Naive B cell (primary cell): Measurements from ENCODE around the gene HBA2. TPM values are rescaled to one million over a fixed set of nuclear protein-coding genes. Genes with fewer than 3 reads are reported as not detected.
"Not testable (repeated sequence)": the region's sequence is repeated elsewhere in the genome, so short reads cannot be mapped to it uniquely, and the experiment has no call there.

Source experiments
- ATAC-seq, 2 donors: fragments of 150-1000 bp; cut with Tn5 transposase; 2 replicates each; pipeline ENCODE4 v1.10.0; 2021; ENCODE audit warnings: low read depth in 2 of 2, mild to moderate bottlenecking in 2 of 2, moderate library complexity in 2 of 2
- DNase-seq: peaks from one replicate; pipeline ENCODE4 v3.0.0; 2022
- H3K27ac Mint-ChIP-seq, 6 donors: one replicate each; pipeline ENCODE4 v1.8.0; 2020 to 2022; ENCODE audit warnings: mild to moderate bottlenecking in 6 of 6, mixed read lengths in 6 of 6, moderate library complexity in 5 of 6, inconsistent platforms in 2 of 6
- H3K27me3 Mint-ChIP-seq, 3 donors: one replicate each; pipeline ENCODE4 v1.8.0; 2021 to 2022; ENCODE audit warnings: mixed read lengths in 3 of 3, mild to moderate bottlenecking in 1 of 3
- H3K36me3 Mint-ChIP-seq, 2 donors: one replicate each; pipeline ENCODE4 v1.8.0; 2020 to 2022; ENCODE audit warnings: mixed read lengths in 2 of 2, inconsistent platforms in 1 of 2, mild to moderate bottlenecking in 1 of 2
- H3K4me1 Mint-ChIP-seq, 3 donors: one replicate each; pipeline ENCODE4 v1.8.0; 2020 to 2022; ENCODE audit warnings: mixed read lengths in 3 of 3, inconsistent platforms in 1 of 3, mild to moderate bottlenecking in 1 of 3, moderate library complexity in 1 of 3
- H3K4me3 Mint-ChIP-seq, 8 donors: one replicate each; pipeline ENCODE4 v1.8.0; 2020 to 2022; ENCODE audit warnings: mild to moderate bottlenecking in 8 of 8, mixed read lengths in 8 of 8, moderate library complexity in 8 of 8, inconsistent platforms in 2 of 8
- H3K9me3 Mint-ChIP-seq, 7 donors: one replicate each; pipeline ENCODE4 v1.8.0; 2020 to 2022; ENCODE audit warnings: mixed read lengths in 7 of 7, mild to moderate bottlenecking in 5 of 7, inconsistent platforms in 2 of 7, moderate library complexity in 1 of 7
- polyA plus RNA-seq, 6 donors: library from polyadenylated mRNA; unstranded; fragments of 300-500 nt; fragmentation: Illumina TruSeq; gene quantifications; one replicate each; pipeline ENCODE4 v1.2.3, GENCODE V29; 2021; ENCODE audit warnings: low read depth in 6 of 6

Gene HBA2
- 1,000 to 10,000 TPM in 2 of 6 donors, 100 to 1,000 TPM in 4; 184 to 1,142 (median 693) TPM for polyA plus RNA-seq

DNA sequence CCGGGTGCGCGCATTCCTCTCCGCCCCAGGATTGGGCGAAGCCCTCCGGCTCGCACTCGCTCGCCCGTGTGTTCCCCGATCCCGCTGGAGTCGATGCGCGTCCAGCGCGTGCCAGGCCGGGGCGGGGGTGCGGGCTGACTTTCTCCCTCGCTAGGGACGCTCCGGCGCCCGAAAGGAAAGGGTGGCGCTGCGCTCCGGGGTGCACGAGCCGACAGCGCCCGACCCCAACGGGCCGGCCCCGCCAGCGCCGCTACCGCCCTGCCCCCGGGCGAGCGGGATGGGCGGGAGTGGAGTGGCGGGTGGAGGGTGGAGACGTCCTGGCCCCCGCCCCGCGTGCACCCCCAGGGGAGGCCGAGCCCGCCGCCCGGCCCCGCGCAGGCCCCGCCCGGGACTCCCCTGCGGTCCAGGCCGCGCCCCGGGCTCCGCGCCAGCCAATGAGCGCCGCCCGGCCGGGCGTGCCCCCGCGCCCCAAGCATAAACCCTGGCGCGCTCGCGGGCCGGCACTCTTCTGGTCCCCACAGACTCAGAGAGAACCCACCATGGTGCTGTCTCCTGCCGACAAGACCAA, at the start of gene HBA2:
TSS of gene HBA2 (plus strand) at position 503 of the 568 bp plus-strand sequence. CDS start at position 540, 37 bp downstream.
- not testable (repeated sequence) for H3K27ac Mint-ChIP-seq, H3K36me3 Mint-ChIP-seq, H3K9me3 Mint-ChIP-seq, DNase-seq
- peak; percentile 47 to 55 for ATAC-seq
- Mint-ChIP-seq H3K4me3 (peak within 1 kb of the TSS in 6 of 8 donors; percentile 28 to 70 (median 52)), H3K27me3 (peaks cover 34 to 76% (median 71%) of the 10 kb centered on the region in 3 donors), H3K4me1 (peaks cover 4 to 18% (median 14%) of the 10 kb centered on the region in 3 donors)

DNA sequence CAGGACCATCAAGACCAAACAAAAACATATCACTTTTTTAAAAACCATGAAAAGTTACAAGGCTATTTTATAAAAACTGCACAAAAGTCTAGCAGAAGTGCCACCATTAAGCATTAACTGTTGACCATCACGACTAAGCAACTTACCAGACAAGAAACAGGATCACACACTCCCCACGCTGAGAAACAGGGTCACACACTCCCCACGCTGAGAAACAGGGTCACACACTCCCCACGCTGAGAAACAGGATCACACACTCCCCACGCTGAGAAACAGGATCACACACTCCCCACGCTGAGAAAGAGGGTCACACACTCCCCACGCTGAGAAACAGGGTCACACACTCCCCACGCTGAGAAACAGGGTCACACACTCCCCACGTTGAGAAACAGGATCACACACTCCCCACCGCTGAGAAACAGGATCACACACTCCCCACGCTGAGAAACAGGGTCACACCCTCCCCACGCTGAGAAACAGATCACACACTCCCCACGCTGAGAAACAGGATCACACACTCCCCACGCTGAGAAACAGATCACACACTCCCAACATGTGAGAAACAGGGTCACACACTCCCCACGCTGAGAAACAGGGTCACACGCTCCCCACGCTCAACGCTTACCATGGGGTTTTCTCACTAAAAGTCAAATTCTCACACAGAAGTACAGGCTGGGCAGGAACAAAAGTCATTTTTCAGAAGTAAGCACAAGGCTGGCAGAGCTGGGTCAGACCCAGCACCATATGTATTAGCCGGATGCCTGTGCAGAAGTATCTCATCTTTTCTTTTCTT, 48.9 kb upstream of the HBA2 start:
- H3K9me3 Mint-ChIP-seq, H3K27me3 Mint-ChIP-seq, H3K4me1 Mint-ChIP-seq, DNase-seq, H3K4me3 Mint-ChIP-seq, ATAC-seq, H3K36me3 Mint-ChIP-seq: not testable (repeated sequence)
- H3K27ac Mint-ChIP-seq = peak overlapping the region in 1 of 6 donors; percentile 70

DNA sequence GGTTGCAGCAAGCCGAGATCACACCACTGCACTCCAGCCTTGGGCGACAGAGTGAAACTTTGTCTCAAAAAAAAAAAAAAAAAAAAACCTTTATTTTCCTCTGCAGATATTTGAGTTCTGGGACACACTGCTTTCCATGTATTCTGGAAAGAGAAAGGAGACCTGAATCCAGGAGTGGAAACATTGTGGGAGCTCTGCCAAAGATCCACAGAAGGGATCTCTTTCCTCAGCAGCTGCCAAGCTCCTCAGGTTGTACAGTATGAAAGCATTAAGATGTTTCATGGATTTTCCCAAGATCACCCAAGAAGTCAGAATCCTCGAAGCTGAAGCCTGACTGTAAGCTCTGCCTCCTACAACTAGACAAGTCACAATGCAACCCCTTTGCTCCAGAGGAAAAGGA, 47.7 kb upstream of the HBA2 start:
- H3K4me3 Mint-ChIP-seq = no peak overlapping the region
- no peaks in the 10 kb centered on the region for H3K9me3 Mint-ChIP-seq
- no peaks in the 10 kb centered on the region for H3K27me3 Mint-ChIP-seq
- H3K27ac Mint-ChIP-seq = no peak overlapping the region
- ATAC-seq (no peak), DNase-seq (no peak)
- no peaks in the 10 kb centered on the region for H3K36me3 Mint-ChIP-seq
- peaks cover 0 to 15% (median 5%) of the 10 kb centered on the region in 3 donors for H3K4me1 Mint-ChIP-seq

DNA sequence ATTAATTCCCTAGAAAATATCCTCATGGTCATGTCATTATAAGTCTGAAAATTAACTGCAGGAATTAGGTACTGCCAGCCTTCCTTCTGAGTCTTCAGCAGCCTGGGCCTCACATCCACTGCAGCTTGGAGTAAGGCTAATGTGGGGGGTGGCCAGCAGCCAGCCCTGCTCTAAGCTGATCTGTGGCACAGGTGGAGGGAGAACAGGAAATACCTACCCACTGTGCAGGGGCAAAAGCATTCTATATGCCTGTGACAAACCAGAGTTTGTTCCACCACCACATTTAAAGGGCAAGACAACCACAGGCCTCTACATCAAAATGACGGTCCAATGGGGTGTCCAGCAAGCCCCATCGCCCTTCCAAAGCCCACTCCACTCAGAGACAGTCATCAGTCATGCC, 43.6 kb upstream of the HBA2 start:
- no peaks in the 10 kb centered on the region for H3K9me3 Mint-ChIP-seq
- H3K4me1 Mint-ChIP-seq = peaks cover 7 to 31% (median 8%) of the 10 kb centered on the region in 3 donors
- no peak for DNase-seq
- no peaks in the 10 kb centered on the region for H3K27me3 Mint-ChIP-seq
- H3K4me3 Mint-ChIP-seq = no peak overlapping the region
- no peak overlapping the region for H3K27ac Mint-ChIP-seq
- no peaks in the 10 kb centered on the region for H3K36me3 Mint-ChIP-seq
- no peak for ATAC-seq

DNA sequence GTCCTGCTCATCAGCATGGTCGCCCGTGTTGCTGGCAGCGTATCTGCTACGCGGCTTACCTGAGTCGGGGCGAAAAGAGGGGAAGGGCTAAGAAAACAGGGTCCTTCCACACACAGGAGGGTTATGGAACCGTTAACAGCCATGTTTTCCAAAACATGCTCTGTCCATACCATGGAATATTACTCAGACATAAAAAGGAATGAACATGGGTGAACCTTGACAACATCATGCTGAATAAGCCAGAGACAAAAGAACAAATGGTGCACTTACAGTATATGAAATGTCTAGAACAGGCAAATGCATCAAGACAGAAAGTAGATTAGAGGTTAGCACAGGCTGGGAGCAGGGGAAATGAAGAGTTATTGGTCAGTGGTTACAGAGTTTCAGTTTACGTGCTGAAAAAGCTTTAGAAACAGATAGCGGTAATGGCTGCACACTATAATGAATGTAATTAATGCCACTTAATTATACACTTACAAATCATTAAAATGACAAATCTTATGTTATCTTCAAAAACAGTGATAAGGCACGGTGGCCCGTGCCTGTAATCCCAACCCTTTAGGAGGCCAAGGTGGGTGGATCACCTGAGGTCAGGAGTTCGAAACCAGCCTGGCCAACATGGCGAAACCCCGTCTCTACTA, 42.0 kb upstream of the HBA2 start:
- peaks cover 7 to 26% (median 12%) of the 10 kb centered on the region in 3 donors for H3K4me1 Mint-ChIP-seq
- no peak overlapping the region for H3K27ac Mint-ChIP-seq
- no peak for ATAC-seq
- no peak for DNase-seq
- no peaks in the 10 kb centered on the region for H3K9me3 Mint-ChIP-seq
- no peaks in the 10 kb centered on the region for H3K36me3 Mint-ChIP-seq
- no peak overlapping the region for H3K4me3 Mint-ChIP-seq
- no peaks in the 10 kb centered on the region for H3K27me3 Mint-ChIP-seq

DNA sequence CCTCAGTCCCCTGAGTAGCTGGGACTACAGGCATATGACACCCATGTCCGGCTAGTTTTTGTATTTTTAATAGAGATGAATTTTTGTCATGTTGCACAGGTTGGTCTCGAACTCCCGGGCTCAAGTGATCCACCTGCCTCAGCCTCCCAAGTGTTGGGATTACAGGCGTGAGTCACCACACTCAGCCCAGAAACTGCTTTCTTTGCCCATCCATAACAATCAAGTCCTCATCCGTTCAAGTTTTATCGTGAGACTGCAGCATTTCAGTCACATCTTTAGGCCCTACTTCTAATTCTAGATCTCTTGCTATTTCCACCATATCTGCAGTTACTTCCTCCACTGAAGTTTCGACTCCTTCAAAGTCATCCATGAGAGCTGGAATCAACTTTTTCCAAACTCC, 40.6 kb upstream of the HBA2 start:
- ATAC-seq = no peak
- Mint-ChIP-seq H3K27ac (peak overlapping the region in 1 of 6 donors; percentile 72), H3K4me3 (no peak overlapping the region)

DNA sequence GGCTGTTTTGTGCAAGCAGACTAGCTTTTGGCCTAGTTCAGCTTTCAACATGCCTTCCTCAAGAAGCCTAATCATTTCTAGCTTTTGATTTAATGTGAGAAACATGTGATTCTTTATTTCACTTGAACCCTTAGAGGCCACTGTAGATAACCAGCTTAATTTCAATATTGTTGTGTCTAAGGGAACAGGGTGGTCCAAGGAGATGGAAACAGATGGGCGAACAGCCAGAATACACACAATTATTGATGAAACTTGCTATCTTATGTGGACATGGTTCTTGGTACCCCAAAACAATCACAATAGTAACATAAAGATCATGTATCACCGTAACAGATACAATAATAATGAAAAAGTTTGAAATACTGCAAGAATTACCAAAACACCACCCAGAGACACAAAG, 39.0 kb upstream of the HBA2 start:
- H3K27ac Mint-ChIP-seq = no peak overlapping the region
- ATAC-seq (no peak), DNase-seq (no peak)
- H3K36me3 Mint-ChIP-seq = no peaks in the 10 kb centered on the region
- peak overlapping the region in 1 of 8 donors; percentile 13 for H3K4me3 Mint-ChIP-seq
- no peaks in the 10 kb centered on the region for H3K9me3 Mint-ChIP-seq
- H3K4me1 Mint-ChIP-seq = peaks cover 11 to 34% (median 28%) of the 10 kb centered on the region in 3 donors
- no peaks in the 10 kb centered on the region for H3K27me3 Mint-ChIP-seq

More for the DNA sequence above, 40.6 kb upstream of the HBA2 start:
- no peaks in the 10 kb centered on the region for H3K27me3 Mint-ChIP-seq
- no peak for DNase-seq
- H3K4me1 Mint-ChIP-seq = peaks cover 11 to 28% (median 22%) of the 10 kb centered on the region in 3 donors
- no peaks in the 10 kb centered on the region for H3K9me3 Mint-ChIP-seq
- no peaks in the 10 kb centered on the region for H3K36me3 Mint-ChIP-seq

DNA sequence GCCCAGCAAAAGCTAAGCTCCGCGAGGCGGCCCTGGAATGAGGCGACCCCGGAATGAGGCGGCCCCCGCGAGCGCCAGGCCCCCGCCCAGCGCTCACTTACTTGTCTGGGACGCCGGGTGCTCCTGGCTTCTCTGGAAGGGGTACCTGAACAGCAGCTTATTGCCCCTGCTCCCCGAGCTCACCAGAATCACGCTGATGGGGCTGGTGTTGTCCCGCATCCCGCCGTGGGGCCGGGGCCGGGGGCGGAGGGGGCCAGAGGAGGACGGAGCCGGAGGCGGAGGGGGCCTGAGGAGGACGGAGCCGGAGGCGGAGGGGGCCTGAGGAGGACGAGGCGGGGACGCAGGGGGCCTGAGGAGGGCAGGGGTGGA, 34.6 kb upstream of the HBA2 start:
- no peaks in the 10 kb centered on the region for H3K36me3 Mint-ChIP-seq
- ATAC-seq (peak; percentile 8 to 13), DNase-seq (peak; percentile 24)
- peaks cover 0 to 6% (median 0%) of the 10 kb centered on the region in 3 donors for H3K27me3 Mint-ChIP-seq
- H3K4me3 Mint-ChIP-seq = peak overlapping the region; percentile 81 to 91 (median 82)
- H3K4me1 Mint-ChIP-seq = peaks cover 4 to 37% (median 5%) of the 10 kb centered on the region in 3 donors
- H3K27ac Mint-ChIP-seq = peak overlapping the region in 3 of 6 donors; percentile 49 to 93 (median 84)
- H3K9me3 Mint-ChIP-seq = no peaks in the 10 kb centered on the region

DNA sequence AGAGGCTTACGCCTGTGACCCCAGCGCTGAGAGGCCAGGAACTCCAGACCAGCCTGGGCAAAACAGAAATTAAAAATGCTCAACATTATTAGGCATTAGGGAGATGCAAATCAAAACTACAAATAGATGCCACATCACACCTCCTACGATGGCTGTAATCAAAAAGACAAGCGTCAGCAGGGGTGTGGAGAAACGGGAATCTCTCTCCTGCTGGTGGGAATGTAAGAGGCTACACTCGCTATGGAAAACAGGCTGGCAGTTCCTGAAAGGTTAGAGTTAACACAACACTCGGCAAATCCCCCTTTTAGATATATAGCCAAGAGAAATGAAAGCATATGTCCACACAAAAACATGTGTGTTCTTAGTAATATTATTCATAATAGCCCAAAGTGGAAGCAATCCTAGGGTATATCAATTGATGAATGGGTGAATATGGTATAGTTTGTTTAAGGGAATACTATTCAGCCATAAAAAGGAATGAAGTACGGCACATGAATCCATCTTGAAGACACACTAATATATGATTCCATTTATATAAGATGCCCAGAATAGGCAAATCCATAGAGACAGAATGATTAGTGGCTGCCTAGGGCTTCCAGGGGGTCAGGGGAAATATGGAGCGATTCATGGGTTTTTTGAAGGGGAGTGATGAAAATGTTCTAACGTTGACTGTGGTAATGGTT, 32.4 kb upstream of the HBA2 start:
- Mint-ChIP-seq H3K4me3 (peak overlapping the region in 7 of 8 donors; percentile 64 to 96 (median 78)), H3K27ac (peak overlapping the region in 2 of 6 donors; percentile 13 to 60), H3K4me1 (peaks cover 4 to 32% (median 5%) of the 10 kb centered on the region in 3 donors), H3K9me3 (no peaks in the 10 kb centered on the region), H3K36me3 (peaks cover 0 to 4% of the 10 kb centered on the region in 2 donors), H3K27me3 (peaks cover 9 to 25% (median 15%) of the 10 kb centered on the region in 3 donors)
- DNase-seq (no peak), ATAC-seq (no peak)

DNA sequence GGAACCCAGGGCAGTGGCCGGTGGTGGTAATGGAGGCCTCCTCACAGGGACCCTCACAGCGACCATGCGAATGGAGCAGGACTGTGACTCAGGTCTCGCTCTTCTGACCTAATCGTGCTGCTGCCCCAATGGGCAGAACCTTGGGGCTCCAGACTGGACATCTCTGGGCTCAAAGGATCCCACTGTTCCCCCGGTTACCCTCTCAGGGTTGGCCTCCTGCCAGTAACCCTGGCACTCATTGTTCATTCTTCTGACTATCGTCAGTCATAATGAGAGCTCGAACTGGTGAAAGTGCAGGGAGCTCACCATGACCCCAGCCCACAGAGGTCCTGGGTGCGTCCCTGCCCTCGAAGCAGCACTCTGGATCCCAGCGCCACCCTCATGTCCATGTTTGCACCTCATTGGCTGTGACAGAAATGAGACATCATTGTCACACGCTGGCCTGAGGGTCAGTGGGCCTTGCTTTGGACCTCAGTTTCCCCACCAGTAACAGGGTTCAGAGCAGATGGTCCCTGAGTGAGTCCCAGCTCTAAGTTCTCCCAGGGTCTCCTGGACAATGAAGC, 30.2 kb upstream of the HBA2 start:
- H3K4me1 Mint-ChIP-seq = peaks cover 0 to 16% (median 0%) of the 10 kb centered on the region in 3 donors
- DNase-seq (no peak), ATAC-seq (no peak)
- H3K36me3 Mint-ChIP-seq = peaks cover 0 to 4% of the 10 kb centered on the region in 2 donors
- H3K27ac Mint-ChIP-seq = no peak overlapping the region
- H3K27me3 Mint-ChIP-seq = peaks cover 16 to 40% (median 16%) of the 10 kb centered on the region in 3 donors
- H3K4me3 Mint-ChIP-seq = peak overlapping the region in 2 of 8 donors; percentile 16 to 56
- H3K9me3 Mint-ChIP-seq = no peaks in the 10 kb centered on the region

DNA sequence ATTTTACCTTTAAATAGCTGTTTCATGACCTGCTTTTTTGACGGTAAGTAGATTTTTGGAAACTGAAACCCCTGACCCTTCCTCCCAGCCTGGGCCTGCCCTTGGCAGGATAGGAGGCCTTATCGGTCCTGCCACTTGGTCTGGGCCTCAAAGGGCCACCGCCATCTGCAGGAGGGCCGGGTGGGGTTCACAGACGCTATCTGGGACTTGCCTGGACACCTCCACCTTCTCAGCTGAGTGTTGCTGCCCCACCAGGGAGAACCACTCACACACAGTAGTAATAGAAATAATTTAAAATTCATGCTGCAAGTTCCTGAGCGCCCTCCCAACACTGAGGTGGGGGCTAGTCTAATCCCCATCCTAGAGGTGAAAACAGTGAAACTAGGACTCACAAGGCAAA, 29.6 kb upstream of the HBA2 start:
- no peak overlapping the region for H3K4me3 Mint-ChIP-seq

DNA sequence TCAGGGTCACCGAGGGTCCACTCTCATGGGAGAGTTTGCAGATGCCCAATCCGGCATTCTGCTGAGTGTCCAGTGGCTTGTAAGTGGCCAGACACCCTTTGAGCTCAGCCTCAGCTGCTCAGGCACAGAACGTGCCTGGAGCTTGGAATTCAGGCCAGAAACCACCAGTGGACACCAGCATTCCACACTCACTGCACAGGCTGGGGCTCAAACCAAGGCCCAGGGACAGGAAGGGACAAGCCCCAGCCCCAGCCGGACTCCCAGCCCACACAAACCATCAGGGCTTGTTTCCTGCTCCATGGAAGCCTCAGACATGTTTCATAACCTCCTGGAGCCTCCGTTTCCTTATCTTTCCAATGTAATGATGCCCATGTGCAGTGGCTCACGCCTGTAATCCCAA, 29.2 kb upstream of the HBA2 start:
- Mint-ChIP-seq H3K4me1 (peaks cover 0 to 10% (median 0%) of the 10 kb centered on the region in 3 donors), H3K27ac (peak overlapping the region in 1 of 6 donors; percentile 59)

More for the DNA sequence above, 29.6 kb upstream of the HBA2 start:
- no peak for ATAC-seq
- peaks cover 0 to 11% (median 0%) of the 10 kb centered on the region in 3 donors for H3K4me1 Mint-ChIP-seq
- peaks cover 0 to 4% of the 10 kb centered on the region in 2 donors for H3K36me3 Mint-ChIP-seq
- DNase-seq = no peak
- no peak overlapping the region for H3K27ac Mint-ChIP-seq
- no peaks in the 10 kb centered on the region for H3K9me3 Mint-ChIP-seq
- H3K27me3 Mint-ChIP-seq = peaks cover 16 to 41% (median 16%) of the 10 kb centered on the region in 3 donors

More for the DNA sequence above, 29.2 kb upstream of the HBA2 start:
- H3K9me3 Mint-ChIP-seq = no peaks in the 10 kb centered on the region
- no peak overlapping the region for H3K4me3 Mint-ChIP-seq
- no peak for DNase-seq
- ATAC-seq = no peak
- H3K36me3 Mint-ChIP-seq = peaks cover 0 to 4% of the 10 kb centered on the region in 2 donors
- peaks cover 16 to 45% (median 17%) of the 10 kb centered on the region in 3 donors for H3K27me3 Mint-ChIP-seq
